ENCODE measurements around the gene TBC1D1.

DNA sequence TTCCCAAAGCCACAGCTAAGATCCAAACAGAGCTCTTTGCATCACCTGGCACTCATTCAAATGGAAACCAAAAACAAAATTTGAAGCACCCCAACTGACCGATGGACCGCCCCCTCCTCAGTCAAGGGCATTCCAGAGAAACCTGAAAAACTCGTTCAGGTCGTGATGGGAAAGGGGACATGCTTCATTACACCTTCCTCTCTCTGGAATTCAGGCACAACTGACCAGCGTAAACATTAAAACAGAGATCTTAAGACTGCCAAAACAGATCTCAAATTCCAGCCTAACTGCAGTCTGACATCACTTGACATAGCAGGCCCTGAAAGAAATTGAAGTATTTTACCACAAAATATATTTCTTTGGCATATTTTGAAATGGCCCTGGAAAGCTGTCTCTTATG lies 97.8 kb downstream of the TBC1D1 start:
- TF ChIP-seq, protein P1, sequence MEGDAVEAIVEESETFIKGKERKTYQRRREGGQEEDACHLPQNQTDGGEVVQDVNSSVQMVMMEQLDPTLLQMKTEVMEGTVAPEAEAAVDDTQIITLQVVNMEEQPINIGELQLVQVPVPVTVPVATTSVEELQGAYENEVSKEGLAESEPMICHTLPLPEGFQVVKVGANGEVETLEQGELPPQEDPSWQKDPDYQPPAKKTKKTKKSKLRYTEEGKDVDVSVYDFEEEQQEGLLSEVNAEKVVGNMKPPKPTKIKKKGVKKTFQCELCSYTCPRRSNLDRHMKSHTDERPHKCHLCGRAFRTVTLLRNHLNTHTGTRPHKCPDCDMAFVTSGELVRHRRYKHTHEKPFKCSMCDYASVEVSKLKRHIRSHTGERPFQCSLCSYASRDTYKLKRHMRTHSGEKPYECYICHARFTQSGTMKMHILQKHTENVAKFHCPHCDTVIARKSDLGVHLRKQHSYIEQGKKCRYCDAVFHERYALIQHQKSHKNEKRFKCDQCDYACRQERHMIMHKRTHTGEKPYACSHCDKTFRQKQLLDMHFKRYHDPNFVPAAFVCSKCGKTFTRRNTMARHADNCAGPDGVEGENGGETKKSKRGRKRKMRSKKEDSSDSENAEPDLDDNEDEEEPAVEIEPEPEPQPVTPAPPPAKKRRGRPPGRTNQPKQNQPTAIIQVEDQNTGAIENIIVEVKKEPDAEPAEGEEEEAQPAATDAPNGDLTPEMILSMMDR (IDR thresholded peaks at IDR 0.05; ENCODE audit: low read length) = no peak
- no peak for TF ChIP-seq EZH2 (IDR thresholded peaks at IDR 0.05; ENCODE audit: borderline replicate concordance, low read length)
